ENCODE measurements around the gene TBC1D10A. TPM values are rescaled to one million over a fixed set of nuclear protein-coding genes. Genes with fewer than 3 reads are reported as not detected.

TBC1D10A gene
- total RNA-seq, 1 donor from 2014 or later: 10.6 TPM

GRCh38 chr22:30318799-30319419, 7.8 kb downstream of the TBC1D10A start:
- no peak for DNase-seq

GRCh38 chr22:30317778-30318177, 9.0 kb downstream of the TBC1D10A start:
- no peak for DNase-seq

- no peak for DNase-seq
Observed at GRCh38 chr22:30315962-30316576, 10.7 kb downstream of the TBC1D10A start.

GRCh38 chr22:30314915-30315314, 11.8 kb downstream of the TBC1D10A start:
- peak; percentile 60 for DNase-seq

GRCh38 chr22:30313527-30314363, 13.0 kb downstream of the TBC1D10A start:
- DNase-seq: peak; percentile 15

GRCh38 chr22:30312053-30312452, 14.7 kb downstream of the TBC1D10A start:
- no peak for DNase-seq

GRCh38 chr22:30310881-30311771, 15.6 kb downstream of the TBC1D10A start:
- DNase-seq: no peak

- no peak for DNase-seq
Observed at GRCh38 chr22:30309951-30310741, 16.6 kb downstream of the TBC1D10A start.

- peak; percentile 27 for DNase-seq
Observed at GRCh38 chr22:30308518-30309230, 18.1 kb downstream of the TBC1D10A start.

- no peak for DNase-seq
Observed at GRCh38 chr22:30308093-30308492, 18.6 kb downstream of the TBC1D10A start.

- DNase-seq: no peak
Observed at GRCh38 chr22:30307041-30307574, 19.6 kb downstream of the TBC1D10A start.

GRCh38 chr22:30306627-30307011, 20.1 kb downstream of the TBC1D10A start:
- DNase-seq: no peak

GRCh38 chr22:30305906-30306626, 20.7 kb downstream of the TBC1D10A start:
- peak; percentile 46 for DNase-seq

- peak; percentile 72 for DNase-seq
Observed at GRCh38 chr22:30305519-30305905, 21.2 kb downstream of the TBC1D10A start.

- peak; percentile 41 for DNase-seq
Observed at GRCh38 chr22:30304495-30305244, 22.1 kb downstream of the TBC1D10A start.

- peak; percentile 39 for DNase-seq
Observed at GRCh38 chr22:30302810-30303138, 24.0 kb downstream of the TBC1D10A start.

- DNase-seq: peak; percentile 13
Observed at GRCh38 chr22:30301995-30302809, 24.5 kb downstream of the TBC1D10A start.

- DNase-seq: no peak
Observed at GRCh38 chr22:30299322-30299721, 27.4 kb downstream of the TBC1D10A start.
